MM.1S (cell line): ENCODE results near the gene RAI1.

ENCODE experiments used
- CTCF ChIP-seq: fragments of 300-600 bp; sonication (generic); IDR thresholded peaks from 2 replicates; pipeline ENCODE4 v1.5.1; 2016; ENCODE audit warnings: antibody characterized with exemption, low read length, mixed read lengths
- EZH2 ChIP-seq: fragments of 300-600 bp; sonication (generic); optimal IDR thresholded peaks from 2 replicates; pipeline ENCODE3; 2017; ENCODE audit warnings: low read depth, mild to moderate bottlenecking, antibody characterized with exemption, low read length, mixed read lengths
- EZH2phosphoT487 ChIP-seq: fragments of 300-600 bp; sonication (generic); IDR thresholded peaks from 2 replicates; pipeline ENCODE4 v1.6.1; 2018; ENCODE audit warnings: antibody characterized with exemption, low read length

DNA sequence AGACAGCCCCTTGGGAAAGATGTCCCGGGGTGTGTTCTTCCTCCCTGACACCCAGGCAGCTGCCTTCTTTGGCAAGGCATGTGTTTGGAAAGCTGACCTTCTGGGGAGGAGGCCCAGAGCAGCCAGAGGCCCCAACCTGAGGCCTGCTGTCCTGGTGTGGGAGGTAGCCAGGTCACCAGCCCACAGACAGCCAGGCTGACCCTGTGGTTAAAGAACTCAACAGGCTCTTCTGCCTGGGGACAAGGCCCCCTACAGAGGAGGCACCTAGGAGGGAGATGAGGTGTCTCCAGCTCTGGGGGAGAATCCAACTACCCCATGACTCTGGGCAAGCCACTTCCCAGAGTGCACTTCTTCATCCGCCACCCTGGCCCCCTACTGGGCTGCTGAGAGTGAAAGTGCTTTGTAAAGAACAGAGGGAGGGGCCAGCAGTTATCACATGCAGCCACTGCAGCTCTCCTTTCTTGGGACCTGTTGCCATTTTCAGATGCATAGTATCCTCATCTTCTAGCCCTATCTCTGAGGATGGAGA, 168.7 kb downstream of the RAI1 start:
- TF ChIP-seq CTCF = no peak
- TF ChIP-seq EZH2 = no peak
- TF ChIP-seq EZH2phosphoT487 = no peak
